Dermis microvascular lymphatic vessel endothelial cell (primary cell): ENCODE measurements around the gene UNKL. TPM values are rescaled to one million over a fixed set of nuclear protein-coding genes. Genes with fewer than 3 reads are reported as not detected.

Source experiments
- DNase-seq, 2 donors: peaks; one replicate each; pipeline versions ENCODE4 v3.0.0 to v3.0.0-alpha.2; 2010; ENCODE audit warnings: low read depth in 2 of 2
- total RNA-seq: library from RNA; depleted of rRNA; stranded (reverse); fragments of >200 nt; gene quantifications from 2 replicates; pipeline ENCODE4 v1.2.1, GENCODE V29; 2014

UNKL gene
- total RNA-seq, 1 donor from 2014 or later, result 5.3 TPM

GRCh38 chr16:1403036-1403435, 11.5 kb downstream of the UNKL start:
- no peak for DNase-seq

DNA sequence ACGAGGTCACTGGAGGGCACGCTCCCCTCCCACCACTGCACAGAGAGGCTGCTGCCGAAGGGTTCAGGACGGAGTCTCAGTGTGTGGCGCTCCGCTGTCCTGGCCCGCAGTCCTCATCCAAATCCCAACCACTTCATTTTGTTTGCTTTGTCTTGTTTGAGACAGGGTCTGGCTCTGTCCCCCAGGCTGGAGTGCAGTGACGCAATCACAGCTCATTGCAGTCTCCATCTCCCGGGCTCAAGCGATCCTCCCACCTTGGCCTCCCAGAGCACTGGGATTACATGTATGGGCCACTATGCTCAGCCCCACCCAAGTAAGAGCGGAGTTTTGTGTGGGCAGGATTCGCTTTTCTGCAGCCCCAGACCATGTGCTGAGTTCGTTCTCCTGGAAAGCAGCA, 12.7 kb downstream of the UNKL start:
- DNase-seq, result no peak

GRCh38 chr16:1401061-1401757, 13.3 kb downstream of the UNKL start:
- DNase-seq, result no peak

GRCh38 chr16:1398826-1399581, 15.5 kb downstream of the UNKL start:
- no peak for DNase-seq

DNA sequence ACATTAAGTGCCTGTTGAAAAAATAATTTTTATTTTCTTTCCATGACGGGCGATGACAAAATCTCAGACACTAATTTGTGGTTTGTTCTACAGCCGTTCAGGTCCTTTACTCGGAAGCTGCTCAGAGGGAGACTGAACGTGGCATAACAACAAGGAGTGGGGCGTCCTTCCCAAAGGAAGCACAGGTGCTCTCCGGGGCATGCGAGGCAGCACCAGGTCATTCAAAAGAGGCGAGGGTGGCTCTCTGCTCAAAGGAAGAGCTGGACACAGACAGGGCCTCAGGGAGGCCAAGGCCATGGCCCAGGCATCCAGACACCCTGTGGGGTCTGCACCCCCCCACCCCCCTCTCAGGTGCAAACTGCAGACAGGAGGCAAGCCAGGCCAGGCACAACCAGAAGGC, 16.2 kb downstream of the UNKL start:
- DNase-seq, result no peak

DNA sequence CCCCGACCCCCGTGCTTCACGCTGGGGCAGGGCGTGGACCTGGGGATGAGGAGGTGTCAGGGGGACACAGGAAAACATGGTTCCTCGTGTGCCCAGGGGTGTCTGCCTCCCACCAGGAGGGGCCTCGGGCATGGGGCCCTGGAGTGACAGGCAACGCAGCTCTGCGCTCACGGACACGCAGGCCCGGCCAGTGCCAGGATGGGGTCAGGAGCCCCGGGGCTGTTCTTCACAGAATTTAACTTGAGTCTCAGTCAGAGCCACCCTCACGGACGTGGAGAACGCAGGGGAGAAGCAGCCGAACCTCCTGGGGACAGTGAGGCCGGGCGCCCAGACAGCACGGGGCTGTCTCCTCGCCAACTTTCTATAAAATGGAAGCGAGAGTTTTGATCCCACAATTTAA, 16.7 kb downstream of the UNKL start:
- no peak for DNase-seq

DNA sequence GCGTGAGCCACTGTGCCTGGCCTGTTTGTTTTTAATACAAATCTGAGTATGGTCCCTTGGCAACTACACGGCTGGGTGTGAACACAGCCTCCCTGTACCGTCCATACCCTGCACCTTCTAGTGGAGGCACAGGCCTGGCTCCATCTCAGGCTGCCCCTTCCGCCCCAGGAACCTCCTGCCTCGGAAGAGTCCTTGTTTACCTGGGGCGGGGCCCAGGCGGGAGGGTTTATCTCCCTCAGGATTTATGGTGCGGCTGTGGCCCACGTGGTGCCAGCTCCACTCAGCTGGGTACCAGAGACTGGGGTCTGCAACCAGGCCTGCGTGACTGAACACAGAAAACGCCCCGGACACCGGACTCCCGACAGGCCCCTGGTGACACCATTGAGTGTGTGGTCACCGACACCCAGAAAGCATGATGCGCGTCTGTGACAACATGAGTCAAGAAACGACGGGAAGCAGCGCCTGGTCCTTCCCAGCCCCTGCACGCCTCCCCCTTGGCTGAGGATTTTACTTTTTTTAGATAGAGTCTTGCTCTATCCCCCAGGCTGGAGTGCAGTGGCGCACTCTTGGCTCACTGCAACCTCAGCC, 19.0 kb downstream of the UNKL start:
- DNase-seq, result no peak

DNA sequence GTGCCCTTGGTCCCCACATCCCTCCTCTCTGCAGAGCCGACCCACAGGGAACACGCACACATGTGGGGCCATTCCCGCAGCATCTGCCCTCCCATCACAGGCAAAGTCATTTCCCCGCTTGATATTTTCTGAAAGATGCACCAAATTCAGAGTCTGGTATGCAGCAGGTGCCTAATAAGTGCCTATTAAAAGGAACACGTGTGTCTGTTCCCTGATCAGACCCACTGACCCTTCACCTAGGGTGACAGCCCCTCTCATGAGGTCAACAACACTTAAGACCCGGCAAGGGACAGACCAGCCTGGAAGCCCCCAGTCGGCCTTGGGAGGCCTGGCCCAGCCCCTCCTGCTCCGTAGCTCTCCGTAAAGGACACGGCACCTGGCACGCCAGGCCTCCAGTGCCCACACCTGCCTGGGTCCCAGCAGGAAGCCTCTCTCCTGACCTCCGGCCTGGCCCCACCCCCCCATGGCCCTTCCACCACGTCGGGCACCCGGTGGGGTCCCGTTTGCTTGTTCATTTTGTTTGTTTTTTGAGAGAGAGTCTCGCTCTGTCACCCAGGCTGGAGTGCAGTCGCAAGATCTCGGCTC, 20.0 kb downstream of the UNKL start:
- no peak for DNase-seq

DNA sequence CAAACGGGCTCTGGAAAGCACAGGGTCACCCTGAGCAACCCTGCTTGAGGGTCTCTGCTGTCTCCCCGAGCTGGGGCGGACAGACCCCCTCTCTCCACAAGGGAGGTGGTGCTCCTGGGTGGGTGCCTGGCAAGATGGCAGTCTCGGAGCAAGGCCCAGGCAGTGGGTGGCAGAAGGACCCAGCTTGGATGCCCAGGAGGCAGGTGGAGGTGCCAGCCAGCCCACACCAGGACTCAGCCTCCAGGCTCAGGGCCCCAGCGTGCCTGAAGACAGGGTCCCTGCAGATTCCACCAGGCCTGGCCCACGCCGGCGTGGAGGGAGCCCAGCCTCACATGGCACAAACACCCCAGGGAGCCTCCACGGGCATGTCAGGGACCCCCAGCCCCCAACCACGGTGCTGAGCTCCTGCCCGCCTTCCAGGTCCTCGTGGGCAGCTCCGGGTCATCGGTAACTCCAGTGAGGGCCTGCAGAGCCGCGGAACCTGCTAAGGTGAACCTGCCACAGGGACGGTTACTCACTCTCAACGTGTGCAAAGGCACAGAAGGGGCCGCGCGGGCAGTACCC, 20.8 kb downstream of the UNKL start:
- DNase-seq, result no peak

GRCh38 chr16:1392826-1393225, 21.7 kb downstream of the UNKL start:
- no peak for DNase-seq

DNA sequence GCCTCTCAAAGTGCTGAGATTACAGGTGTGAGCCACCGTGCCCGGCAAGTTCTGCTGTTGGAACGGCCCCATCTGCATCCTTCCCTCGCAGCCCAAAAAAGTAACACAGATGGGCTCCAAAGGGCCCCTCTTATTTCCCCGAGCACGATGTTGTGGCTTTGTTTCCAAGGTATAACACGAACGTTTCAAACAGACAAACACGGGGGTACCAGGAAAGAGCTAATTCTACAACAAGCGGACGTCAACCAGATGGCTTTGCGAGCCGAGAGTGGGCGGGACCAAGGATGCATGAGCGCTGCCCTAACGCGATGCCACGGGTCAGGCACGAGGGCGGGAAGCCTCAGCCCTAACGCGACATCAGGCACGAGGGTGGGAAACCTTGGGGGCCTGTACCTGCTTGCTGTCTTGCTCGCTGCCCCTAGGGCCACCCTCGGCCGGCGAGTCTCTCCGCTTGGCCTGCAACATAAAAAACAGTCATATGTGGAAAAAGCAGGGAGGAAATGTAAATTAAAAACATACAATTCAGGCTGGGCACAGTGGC, 24.2 kb downstream of the UNKL start:
- DNase-seq, result no peak

DNA sequence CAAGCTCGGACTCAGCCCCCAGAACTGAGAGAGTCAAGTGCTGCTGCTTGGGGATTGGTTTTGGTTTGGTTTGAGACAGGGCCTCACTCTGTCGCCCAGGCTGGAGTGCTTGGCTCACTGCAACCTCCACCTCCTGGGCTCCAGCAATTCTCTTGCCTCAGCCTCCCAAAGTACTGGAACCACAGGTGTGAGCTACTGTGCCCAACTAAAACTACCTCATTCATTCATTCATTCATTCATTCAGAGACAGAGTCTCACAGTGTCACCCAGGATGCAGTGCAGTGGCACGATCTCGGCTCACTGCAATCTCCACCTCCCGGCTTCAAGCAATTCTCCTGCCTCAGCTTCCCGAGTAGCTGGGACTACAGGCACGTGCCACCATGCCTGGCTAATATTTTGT, 24.7 kb downstream of the UNKL start:
- no peak for DNase-seq

GRCh38 chr16:1387331-1387730, 27.2 kb downstream of the UNKL start:
- no peak for DNase-seq

GRCh38 chr16:1385232-1385631, 29.3 kb downstream of the UNKL start:
- no peak for DNase-seq

- DNase-seq, result no peak
These were observed 30.9 kb downstream of the UNKL start for GRCh38 chr16:1383556-1383955.

DNA sequence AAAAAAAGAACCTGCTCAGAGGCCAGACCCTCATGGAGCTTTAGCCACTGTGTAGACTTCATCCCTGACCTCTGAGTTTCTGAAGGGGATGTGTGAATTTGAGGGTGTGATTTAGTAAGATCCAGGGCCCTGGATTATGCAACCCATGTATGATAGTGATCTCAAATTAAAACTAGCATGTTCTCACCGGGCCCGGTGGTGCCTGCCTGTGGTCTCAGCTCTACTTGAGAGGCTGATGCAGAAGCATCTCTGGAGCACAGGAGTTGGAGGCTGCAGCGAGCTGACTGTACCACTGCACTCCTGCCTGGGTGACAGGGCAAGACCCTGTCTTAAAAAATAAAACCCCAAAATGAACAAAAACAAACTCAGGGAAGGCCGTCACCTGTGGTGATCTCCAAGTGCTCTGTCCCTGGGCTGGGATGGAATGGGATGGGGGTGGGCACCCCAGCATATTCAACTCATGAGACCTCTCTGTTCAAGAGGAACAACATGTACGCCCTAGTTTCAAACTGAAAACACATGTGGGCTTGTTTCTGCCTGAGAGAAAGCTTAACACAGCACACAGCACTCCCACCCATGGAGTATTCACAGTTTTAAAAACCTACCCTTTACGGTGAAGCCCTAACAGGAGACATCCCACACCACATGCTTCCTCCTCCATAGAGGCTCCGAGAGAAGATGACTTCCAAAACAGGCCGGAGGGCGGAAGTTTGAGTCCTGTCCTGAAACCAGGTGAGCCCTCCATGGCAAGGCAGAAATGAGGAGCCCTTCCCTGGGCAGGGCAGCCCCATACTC, 32.7 kb downstream of the UNKL start:
- no peak for DNase-seq

DNA sequence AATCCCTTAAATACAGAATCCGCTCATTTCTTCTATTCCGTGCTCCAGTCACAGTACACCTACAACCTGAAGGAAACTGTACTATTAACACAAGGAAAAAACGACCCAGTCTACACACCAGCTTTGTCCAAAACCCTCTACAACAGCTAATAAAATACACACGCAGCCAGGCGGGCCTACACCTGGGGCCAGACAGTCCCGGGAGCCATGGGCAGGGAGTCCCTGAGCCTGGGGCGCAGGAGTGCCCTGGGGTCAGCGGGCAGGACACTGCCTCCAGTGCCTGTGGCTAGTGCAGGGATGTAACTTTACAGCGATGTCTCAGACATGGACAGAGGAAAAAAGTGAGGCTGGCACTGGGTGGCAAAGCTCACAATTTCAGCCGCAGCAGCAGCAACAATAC, 34.3 kb downstream of the UNKL start:
- no peak for DNase-seq

GRCh38 chr16:1379304-1380076, 35.0 kb downstream of the UNKL start:
- peak in 1 of 2 donors; percentile 70 for DNase-seq

GRCh38 chr16:1378804-1379303, 35.6 kb downstream of the UNKL start:
- DNase-seq, result peak; percentile 52 to 85
